Stimulated activated CD8-positive, alpha-beta memory T cell treated with anti-CD3 and anti-CD28 coated beads, Interleukin-2, amount 100 ng/mL, for 1 hour (primary cell): ENCODE data around the gene CYP2A6.

Experiments
- DNase-seq, 2 donors: peaks; one replicate each; pipeline ENCODE4 v3.0.0-alpha.2; 2020; ENCODE audit warnings: low read depth in 2 of 2

The CYP2A6 gene

DNA sequence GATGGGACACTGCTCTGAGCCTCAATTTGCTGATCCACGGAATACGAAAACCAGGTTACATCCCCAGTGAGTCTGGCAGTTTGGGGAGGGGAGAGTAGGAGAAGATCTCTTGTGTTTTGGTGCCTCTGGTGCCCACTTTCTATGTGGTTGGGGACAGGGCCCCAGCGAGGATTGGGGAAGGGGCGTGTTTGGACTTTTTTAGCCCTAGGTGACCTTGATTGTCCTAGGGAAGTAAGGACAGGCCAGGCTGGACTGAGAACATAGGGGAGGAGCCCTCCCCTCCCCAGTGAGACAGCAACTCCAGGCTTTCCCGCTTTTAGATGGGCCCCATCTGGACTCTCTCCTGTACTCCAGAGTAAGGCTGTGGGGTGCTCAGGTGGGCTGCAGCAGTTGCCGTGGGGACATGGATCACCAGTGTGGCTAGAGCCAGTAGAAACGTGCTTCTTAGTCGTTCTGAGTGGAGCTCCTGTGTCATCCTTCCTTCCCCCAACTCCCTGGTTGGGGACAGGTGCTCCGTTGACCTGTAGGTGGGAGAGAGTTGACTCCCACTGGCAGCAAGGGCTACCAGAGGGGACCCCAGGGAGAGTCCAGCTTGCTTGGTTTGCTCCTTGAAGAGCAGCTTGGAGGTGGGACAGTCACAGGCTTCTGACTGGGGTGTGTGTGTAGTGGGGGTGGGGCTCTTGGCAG is 46.9 kb downstream of the CYP2A6 start:
- DNase-seq, result no peak

DNA sequence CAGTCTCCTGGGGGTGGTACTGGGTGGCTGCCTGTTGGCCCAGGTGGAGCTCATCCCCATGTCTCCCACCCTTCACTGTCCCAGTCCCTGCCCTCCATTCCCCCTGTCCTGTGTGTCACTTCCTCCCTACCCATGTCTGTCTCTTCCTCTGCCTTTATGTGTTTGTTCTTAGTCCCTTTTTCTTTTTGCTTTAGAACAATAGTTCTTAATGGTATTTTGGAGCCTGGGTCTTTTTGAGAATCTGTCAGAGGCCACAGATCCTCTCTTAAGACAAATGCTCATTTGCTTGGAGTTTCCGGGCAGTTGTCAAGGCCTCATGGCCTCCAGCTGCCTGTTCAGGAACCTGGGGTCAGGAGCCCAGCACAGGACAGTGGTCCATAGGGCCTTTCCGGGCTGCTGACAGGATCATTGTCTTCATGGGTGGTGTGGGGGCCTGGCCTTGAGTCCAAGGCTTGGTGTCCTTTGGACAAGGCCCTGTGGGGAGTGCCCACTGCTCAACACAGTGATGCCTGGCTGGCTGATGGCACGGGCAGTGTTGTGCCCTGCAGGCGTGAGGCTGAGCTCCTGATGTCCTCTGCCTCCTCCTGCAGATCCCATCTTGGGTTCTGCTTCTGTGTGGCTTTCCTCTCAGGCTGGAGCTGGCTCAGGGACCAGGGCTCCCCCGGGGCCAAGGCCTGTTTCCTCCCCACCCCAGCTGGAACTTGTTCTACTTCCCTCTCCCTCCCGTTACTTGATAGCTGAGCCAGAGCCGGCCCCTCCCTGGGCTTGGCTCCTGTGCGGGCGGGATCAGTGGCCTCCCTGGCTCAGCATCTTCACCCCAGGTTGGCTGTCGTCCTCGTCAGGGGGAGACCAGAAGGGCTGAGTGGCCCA is 47.7 kb downstream of the CYP2A6 start:
- no peak for DNase-seq

DNA sequence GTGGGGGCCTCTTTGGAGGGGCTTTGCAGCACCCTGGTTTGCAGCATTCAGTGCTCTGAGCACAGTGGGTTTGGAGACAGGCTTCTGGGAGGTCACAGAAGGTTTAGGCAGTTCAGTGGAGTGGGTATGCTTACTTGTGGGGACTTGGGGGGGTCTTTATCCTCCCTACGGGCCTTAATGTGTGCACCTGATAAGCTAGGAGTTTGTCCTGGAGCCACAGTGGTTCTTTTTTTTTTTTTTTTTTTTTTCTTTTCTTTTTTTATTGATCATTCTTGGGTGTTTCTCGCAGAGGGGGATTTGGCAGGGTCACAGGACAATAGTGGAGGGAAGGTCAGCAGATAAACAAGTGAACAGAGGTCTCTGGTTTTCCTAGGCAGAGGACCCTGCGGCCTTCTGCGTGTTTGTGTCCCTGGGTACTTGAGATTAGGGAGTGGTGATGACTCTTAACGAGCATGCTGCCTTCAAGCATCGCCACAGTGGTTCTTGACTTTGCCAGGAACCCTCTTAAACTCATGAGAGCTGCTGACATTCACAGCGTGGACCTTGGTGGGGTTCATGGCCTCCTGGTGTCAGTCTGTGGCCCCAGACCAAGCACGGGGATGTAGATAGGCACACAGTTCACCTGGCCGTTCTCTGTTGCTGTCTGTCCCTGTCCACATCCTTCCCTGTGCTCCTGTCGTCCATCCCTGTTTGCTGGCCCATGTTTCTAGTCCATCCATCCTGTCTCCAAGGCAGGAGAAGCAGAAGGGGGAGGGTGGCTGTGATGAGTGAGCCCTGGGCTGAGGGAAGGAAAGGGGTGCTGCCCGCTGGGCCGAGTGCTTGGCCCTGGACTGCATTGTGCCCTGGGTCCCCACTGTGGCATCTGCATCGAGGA is 48.6 kb downstream of the CYP2A6 start:
- no peak for DNase-seq

DNA sequence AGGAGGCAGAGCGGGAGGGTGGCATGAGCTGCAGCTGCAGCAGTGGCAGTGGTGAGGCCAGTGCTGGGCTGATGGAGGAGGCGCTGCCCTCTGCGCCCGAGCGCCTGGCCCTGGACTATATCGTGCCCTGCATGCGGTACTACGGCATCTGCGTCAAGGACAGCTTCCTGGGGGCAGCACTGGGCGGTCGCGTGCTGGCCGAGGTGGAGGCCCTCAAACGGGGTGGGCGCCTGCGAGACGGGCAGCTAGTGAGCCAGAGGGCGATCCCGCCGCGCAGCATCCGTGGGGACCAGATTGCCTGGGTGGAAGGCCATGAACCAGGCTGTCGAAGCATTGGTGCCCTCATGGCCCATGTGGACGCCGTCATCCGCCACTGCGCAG is 49.3 kb downstream of the CYP2A6 start:
- DNase-seq, result no peak

DNA sequence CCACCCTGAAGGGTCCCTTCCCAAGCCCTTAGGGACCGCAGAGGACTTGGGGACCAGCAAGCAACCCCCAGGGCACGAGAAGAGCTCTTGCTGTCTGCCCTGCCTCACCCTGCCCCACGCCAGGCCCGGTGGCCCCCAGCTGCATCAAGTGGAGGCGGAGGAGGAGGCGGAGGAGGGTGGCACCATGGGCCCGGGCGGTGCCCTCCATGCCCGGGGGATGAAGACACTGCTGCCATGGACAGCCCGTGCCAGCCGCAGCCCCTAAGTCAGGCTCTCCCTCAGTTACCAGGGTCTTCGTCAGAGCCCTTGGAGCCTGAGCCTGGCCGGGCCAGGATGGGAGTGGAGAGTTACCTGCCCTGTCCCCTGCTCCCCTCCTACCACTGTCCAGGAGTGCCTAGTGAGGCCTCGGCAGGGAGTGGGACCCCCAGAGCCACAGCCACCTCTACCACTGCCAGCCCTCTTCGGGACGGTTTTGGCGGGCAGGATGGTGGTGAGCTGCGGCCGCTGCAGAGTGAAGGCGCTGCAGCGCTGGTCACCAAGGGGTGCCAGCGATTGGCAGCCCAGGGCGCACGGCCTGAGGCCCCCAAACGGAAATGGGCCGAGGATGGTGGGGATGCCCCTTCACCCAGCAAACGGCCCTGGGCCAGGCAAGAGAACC is 49.8 kb downstream of the CYP2A6 start:
- DNase-seq, result no peak

DNA sequence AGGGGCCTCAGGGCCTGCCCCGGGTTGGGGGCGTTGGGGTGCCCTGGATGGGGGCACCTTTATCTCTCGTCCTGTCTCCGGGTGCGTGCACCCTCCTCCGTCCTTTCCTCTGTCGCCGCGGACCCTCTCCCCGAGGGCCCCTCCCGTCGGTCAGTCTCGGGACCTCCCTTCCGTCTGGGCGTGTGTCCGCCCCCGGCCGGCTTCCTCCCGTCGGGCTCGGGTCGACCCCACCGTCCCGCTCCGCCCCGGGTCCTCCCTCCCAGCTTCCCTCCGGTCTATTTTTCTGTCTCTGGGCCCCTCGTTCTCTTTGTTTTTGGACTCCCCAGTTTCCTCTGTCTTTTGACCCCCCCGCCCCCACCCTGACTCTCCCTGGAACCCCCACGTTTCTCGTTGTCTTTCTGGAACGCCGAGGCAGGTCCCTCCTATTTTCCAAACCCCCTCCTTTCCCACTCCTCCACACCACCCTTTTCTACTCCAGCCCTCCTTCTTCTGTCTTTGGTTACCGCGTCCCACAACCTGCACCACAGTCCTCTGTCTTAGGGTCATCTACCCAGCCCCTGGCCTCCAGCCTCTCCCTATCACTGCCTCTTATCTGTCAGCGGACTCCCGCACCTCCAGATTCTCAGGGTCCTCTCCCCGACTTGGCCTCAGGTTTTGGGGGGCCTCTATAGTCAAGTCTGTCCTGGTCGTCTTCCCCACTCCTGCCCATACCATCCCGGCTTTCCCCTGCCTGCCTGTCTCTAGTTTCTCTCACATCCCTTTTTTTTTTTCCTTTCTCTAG is 50.5 kb downstream of the CYP2A6 start:
- DNase-seq, result no peak

DNA sequence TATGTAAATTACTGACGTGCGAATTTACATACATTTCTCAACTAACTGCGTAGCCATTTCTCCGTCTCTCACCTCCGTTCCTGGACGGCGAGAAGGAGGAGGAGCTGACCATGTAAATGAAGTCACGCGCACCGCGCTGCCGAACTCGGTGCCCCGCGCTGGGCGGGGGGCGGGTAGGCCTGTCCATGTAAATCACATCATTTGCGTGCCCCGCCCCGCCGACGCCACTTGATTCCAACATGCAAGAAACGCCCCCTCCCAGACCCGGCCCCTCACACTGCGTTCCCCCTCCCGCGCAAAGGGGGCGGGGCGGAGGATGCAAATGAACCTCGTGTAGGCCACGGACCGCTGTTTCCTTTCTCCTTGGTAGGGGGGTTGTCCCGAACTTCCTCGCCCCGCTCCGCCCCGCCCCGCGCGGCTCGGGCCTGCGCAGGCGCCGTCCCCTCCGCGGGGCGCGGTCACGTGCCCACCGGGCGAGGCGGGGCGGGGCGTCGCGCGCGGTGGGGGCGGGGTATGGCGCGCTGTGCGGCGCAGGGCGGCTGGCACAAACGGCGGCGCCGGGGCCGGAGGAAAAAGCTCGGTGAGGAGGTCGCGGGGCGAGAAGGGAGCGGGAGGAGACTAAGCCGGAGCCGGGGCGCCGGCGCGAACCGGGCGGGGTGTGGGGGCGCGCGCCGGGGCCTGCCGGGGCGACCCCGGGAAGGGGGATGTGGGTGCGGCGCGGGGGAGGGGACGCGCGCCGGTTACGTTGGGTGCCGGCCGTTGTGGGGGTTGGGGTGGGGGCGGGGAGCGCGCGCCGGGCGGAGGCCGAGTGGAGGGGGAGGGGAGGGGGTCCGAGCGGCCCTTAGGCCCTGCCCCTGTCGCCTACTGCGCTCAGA is 51.3 kb downstream of the CYP2A6 start, which contains the start of gene EGLN2:
EGLN2 (plus strand) TSS at position 509 of the 875 bp plus-strand sequence. CDS start 1,382 bp downstream, outside the sequence.
- peak; percentile 100 for DNase-seq

DNA sequence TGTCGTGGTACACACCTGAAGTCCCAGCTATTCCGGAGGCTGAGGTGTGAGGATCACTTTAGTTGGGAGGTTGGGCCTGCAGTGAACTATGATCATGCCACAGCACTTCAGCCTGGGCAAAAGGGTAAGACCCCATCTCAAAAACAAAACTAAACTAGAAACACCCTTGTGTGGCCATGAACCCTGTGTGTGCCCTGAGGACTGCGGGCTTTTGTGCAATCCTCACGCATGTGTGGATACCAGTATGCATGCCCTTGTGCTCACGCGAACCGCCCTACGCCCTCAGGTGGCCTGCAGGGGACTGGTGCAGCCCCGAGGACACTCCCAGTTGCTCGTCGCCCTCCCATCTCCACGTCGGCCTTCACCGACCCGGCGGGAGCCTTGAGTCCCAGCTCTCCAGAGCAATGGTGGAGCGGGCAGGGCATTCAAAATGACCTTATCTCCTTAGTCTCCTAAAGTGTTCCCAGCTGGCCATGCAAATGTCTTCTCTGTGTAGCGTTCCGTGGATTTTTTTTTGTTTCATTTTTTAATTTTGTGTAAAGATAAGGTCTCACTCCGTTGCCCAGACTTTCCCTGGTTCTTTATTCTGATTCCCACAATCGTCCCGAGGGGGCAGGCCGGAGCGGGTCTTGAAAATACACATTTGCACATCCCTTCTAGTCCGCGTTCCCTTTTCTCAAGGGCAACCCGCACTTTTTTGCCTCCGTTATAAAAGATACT is 52.1 kb downstream of the CYP2A6 start:
- peak; percentile 31 to 43 for DNase-seq

DNA sequence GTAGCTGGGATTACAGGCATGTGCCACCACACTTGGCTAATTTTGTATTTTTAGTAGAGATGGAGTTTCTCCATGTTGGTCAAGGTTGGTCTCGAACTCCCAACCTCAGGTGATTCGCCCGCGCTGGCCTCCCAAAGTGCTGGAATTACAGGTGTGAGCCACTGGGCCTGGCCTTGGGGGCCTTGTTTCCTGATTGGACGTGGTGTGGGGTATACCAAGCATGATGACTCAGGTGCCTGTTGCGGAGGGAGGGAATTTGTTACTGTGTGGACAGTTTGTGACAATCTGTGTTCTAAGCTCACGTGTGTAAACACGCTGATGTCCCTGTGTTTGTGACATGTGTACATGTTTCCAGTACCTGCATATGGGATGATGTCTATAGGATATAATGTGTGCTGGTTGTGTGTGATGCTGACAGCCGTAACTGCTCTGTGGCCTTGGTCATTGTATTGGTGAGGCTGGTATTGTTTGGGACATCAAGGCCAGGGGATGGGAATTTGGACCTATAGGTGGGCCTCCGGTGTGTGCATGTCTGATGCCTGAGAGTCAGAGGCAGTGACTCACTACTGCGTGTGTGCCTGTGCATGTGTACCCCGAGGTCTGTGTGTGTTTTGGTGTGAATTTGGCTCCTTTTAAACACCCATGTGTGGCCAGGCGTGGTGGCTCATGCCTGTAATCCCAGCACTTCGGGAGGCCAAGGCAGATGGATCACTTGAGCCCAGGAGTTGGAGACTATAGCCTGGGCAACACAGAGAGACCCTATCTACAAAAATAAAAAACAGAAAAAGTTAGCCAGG is 52.9 kb downstream of the CYP2A6 start:
- DNase-seq, result no peak
